ENCODE data around the gene CRLF1. TPM values are rescaled to one million over a fixed set of nuclear protein-coding genes. Genes with fewer than 3 reads are reported as not detected.

Gene CRLF1
- total RNA-seq, 1 experiment from 2014 or later: 16.2 TPM

DNA sequence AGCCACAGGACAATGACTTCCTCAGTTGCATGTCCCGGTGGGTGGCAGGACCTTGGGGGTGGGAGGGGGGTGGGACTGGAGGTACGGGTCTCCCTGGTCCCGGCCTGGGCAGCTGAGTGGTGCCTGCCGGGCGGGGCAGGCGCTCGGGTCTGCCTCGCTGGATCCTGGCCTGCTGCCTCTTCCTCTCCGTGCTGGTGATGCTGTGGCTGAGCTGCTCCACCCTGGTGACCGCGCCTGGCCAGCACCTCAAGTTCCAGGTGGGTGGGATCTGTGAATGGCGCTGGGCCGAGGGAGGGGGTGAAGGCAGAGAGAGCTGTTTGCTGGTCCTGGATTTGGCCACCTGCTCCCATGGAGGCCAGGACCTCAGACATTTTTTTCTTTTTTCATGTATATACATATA lies 11.6 kb upstream of the CRLF1 start:
- Histone ChIP-seq H3K9me3 (ENCODE audit: control insufficient read depth, low read depth, low read length) (no peaks in the 10 kb centered on the region), H3K9ac (ENCODE audit: extremely low read depth, insufficient read length, low read length) (no peak overlapping the region), H3K4me1 (ENCODE audit: insufficient read depth, low read length) (no peaks in the 10 kb centered on the region), H3K56ac (ENCODE audit: insufficient read length, low read depth, low read length) (no peak overlapping the region), H2BK12ac (ENCODE audit: insufficient read length, low read depth, low read length) (no peak overlapping the region), H4K8ac (replicated peaks; ENCODE audit: insufficient read length, low read depth, low read length) (no peak overlapping the region), H3K79me2 (ENCODE audit: insufficient read depth, low read length) (no peaks in the 10 kb centered on the region), H3K27ac (ENCODE audit: insufficient read length, low read depth, low read length) (no peak overlapping the region), H2AFZ (ENCODE audit: low read length) (no peak overlapping the region), H2BK20ac (ENCODE audit: low read depth, low read length, poor library complexity, severe bottlenecking) (no peak overlapping the region), H3K4me2 (ENCODE audit: insufficient read depth, insufficient read length, low read length) (no peak overlapping the region), H3K27me3 (ENCODE audit: insufficient read depth, low read length) (peaks cover 16% of the 10 kb centered on the region), H2AK5ac (ENCODE audit: insufficient read length, low read length) (no peak overlapping the region), H3T11ph (ENCODE audit: low read length) (no peak overlapping the region), H3K14ac (ENCODE audit: insufficient read depth, low read length) (no peak overlapping the region), H3K23ac (ENCODE audit: insufficient read length, low read depth, low read length) (no peak overlapping the region), H3K79me1 (ENCODE audit: insufficient read depth, low read depth, low read length, poor library complexity, severe bottlenecking) (no peaks in the 10 kb centered on the region), H2BK120ac (ENCODE audit: low read depth, low read length, poor library complexity, severe bottlenecking) (no peak overlapping the region), H3K23me2 (ENCODE audit: insufficient read length, low read depth, low read length, poor library complexity, severe bottlenecking) (peaks cover 2% of the 10 kb centered on the region), H2BK5ac (ENCODE audit: insufficient read length, low read length) (no peak overlapping the region), H4K91ac (ENCODE audit: insufficient read length, low read depth, low read length) (no peak overlapping the region), H4K20me1 (ENCODE audit: control insufficient read depth, insufficient read depth, insufficient read length) (no peaks in the 10 kb centered on the region), H4K5ac (ENCODE audit: insufficient read length, low read depth, low read length) (no peak overlapping the region), H3K18ac (ENCODE audit: insufficient read length, low read depth, low read length) (no peak overlapping the region), H3K4ac (ENCODE audit: low read depth, low read length) (no peak overlapping the region), H2BK15ac (ENCODE audit: low read depth, low read length) (no peak overlapping the region)
- TF ChIP-seq, protein P1, sequence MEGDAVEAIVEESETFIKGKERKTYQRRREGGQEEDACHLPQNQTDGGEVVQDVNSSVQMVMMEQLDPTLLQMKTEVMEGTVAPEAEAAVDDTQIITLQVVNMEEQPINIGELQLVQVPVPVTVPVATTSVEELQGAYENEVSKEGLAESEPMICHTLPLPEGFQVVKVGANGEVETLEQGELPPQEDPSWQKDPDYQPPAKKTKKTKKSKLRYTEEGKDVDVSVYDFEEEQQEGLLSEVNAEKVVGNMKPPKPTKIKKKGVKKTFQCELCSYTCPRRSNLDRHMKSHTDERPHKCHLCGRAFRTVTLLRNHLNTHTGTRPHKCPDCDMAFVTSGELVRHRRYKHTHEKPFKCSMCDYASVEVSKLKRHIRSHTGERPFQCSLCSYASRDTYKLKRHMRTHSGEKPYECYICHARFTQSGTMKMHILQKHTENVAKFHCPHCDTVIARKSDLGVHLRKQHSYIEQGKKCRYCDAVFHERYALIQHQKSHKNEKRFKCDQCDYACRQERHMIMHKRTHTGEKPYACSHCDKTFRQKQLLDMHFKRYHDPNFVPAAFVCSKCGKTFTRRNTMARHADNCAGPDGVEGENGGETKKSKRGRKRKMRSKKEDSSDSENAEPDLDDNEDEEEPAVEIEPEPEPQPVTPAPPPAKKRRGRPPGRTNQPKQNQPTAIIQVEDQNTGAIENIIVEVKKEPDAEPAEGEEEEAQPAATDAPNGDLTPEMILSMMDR (conservative IDR thresholded peaks at IDR 0.05): no peak
- peaks cover 0 to 7% (median 4%) of the 10 kb centered on the region in 3 experiments; a peak in 5 of 7 replicates for H3K36me3 Mint-ChIP-seq (ENCODE audit: insufficient read depth in 1 of 3, low read depth in 3 of 3)
- peaks cover 5 to 6% of the 10 kb centered on the region in 2 experiments; a peak in 4 of 5 replicates for H3K9me3 Mint-ChIP-seq
- H3K27me3 Mint-ChIP-seq (ENCODE audit: low read depth): peaks cover 68% of the 10 kb centered on the region
- peaks cover 7 to 10% of the 10 kb centered on the region in 2 experiments for H3K4me1 Mint-ChIP-seq
- no peak for DNase-seq
- no peak overlapping the region for H3K27ac Mint-ChIP-seq
- no peak overlapping the region for H3K4me3 Mint-ChIP-seq
- no CpG with 5 or more reads among the region's 13 CpGs for WGBS (ENCODE audit: extremely low coverage, insufficient read length, low lambda C conversion rate)

All from H9 (cell line).